Liver (tissue), 3 donors: ENCODE data around the gene PROZ.

Experiments
- CTCF ChIP-seq: fragments of 150-350 bp; IDR thresholded peaks from 2 replicates; pipeline ENCODE4 v1.5.1; 2017; ENCODE audit warnings: improper control_type of control experiment, low read depth, low read length; ENCODE audit not compliant: missing input control
- EGR1 ChIP-seq, 2 donors: IDR thresholded peaks; 2 replicates each; pipeline ENCODE4 v1.6.1; 2016 to 2018; ENCODE audit warnings: antibody characterized with exemption in 2 of 2, low read depth in 2 of 2
- GABPA ChIP-seq, 2 donors: IDR thresholded peaks in 1 of 2; conservative IDR thresholded peaks in 1 of 2; 2 replicates each; pipeline ENCODE4 v1.6.1; 2016; ENCODE audit warnings: antibody characterized with exemption in 2 of 2, mild to moderate bottlenecking in 1 of 2, moderate library complexity in 1 of 2
- JUND ChIP-seq, 2 donors: IDR thresholded peaks; 2 replicates each; pipeline ENCODE4 v1.6.1; 2016; ENCODE audit warnings: antibody characterized with exemption in 2 of 2
- RAD21 ChIP-seq, 2 donors: IDR thresholded peaks; 2 replicates each; pipeline ENCODE4 v1.6.1; 2016; ENCODE audit warnings: antibody characterized with exemption in 2 of 2, mild to moderate bottlenecking in 2 of 2
- TAF1 ChIP-seq: conservative IDR thresholded peaks from 2 replicates; pipeline ENCODE4 v1.6.1; 2016; ENCODE audit warnings: antibody characterized with exemption, mild to moderate bottlenecking
- YY1 ChIP-seq: IDR thresholded peaks from 2 replicates; pipeline ENCODE4 v1.6.1; 2016; ENCODE audit warnings: antibody characterized with exemption, mild to moderate bottlenecking
- ZBTB33 ChIP-seq: IDR thresholded peaks from 2 replicates; pipeline ENCODE4 v1.6.1; 2016; ENCODE audit warnings: antibody characterized with exemption
- TF ChIP-seq, protein P1 (sequence below): IDR thresholded peaks from 2 replicates; pipeline ENCODE4 v1.6.1; 2016; ENCODE audit warnings: antibody characterized with exemption, mild to moderate bottlenecking
- TF ChIP-seq, protein P2 (sequence below): IDR thresholded peaks from 2 replicates; pipeline ENCODE4 v1.6.1; 2016; ENCODE audit warnings: antibody characterized with exemption
- donor health status: healthy.
- donor health status: healthy.

DNA sequence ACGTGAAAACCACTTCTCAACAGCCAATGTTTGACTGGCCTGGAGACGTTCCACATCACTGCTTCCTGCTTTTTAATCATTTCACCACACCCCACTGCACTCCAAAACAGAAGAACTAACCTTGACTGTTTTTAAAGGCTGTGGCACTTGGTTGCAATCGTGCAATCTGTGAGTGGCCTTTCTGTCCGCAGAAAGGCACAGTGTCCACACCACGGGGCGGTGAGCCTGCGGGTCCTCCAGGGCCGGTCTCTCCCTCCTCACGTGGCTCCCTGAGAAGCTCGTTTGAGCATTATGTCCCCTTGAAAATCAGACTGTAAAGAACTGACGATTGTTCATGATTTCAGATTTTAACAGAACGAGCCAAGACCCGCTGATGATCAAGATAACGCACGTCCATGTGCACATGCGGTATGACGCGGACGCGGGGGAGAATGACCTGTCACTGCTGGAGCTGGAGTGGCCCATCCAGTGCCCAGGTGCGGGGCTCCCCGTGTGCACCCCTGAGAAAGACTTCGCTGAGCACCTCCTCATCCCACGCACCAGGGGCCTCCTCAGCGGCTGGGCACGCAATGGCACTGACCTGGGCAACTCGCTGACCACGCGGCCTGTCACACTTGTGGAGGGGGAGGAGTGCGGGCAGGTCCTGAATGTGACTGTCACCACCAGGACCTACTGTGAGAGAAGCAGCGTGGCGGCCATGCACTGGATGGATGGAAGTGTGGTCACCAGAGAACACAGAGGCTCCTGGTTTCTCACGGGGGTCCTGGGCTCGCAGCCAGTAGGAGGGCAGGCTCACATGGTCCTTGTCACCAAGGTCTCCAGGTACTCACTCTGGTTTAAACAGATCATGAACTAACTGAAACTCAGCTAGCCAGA is 13.0 kb downstream of the PROZ start:
- TF ChIP-seq, protein P1, sequence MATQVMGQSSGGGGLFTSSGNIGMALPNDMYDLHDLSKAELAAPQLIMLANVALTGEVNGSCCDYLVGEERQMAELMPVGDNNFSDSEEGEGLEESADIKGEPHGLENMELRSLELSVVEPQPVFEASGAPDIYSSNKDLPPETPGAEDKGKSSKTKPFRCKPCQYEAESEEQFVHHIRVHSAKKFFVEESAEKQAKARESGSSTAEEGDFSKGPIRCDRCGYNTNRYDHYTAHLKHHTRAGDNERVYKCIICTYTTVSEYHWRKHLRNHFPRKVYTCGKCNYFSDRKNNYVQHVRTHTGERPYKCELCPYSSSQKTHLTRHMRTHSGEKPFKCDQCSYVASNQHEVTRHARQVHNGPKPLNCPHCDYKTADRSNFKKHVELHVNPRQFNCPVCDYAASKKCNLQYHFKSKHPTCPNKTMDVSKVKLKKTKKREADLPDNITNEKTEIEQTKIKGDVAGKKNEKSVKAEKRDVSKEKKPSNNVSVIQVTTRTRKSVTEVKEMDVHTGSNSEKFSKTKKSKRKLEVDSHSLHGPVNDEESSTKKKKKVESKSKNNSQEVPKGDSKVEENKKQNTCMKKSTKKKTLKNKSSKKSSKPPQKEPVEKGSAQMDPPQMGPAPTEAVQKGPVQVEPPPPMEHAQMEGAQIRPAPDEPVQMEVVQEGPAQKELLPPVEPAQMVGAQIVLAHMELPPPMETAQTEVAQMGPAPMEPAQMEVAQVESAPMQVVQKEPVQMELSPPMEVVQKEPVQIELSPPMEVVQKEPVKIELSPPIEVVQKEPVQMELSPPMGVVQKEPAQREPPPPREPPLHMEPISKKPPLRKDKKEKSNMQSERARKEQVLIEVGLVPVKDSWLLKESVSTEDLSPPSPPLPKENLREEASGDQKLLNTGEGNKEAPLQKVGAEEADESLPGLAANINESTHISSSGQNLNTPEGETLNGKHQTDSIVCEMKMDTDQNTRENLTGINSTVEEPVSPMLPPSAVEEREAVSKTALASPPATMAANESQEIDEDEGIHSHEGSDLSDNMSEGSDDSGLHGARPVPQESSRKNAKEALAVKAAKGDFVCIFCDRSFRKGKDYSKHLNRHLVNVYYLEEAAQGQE = no peak
- TF ChIP-seq, protein P2, sequence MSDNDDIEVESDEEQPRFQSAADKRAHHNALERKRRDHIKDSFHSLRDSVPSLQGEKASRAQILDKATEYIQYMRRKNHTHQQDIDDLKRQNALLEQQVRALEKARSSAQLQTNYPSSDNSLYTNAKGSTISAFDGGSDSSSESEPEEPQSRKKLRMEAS = no peak
- TF ChIP-seq CTCF = no peak
- no peak for TF ChIP-seq ZBTB33
- TF ChIP-seq RAD21 (IDR thresholded peaks at IDR 0.05) = no peak
- TF ChIP-seq TAF1 = no peak
- no peak for TF ChIP-seq JUND (IDR thresholded peaks at IDR 0.05)
- TF ChIP-seq EGR1 (IDR thresholded peaks at IDR 0.05; ENCODE audit: low read depth in 2 of 2) = no peak
- TF ChIP-seq GABPA (IDR thresholded peaks at IDR 0.05 in 1 of 2, conservative IDR thresholded peaks at IDR 0.05 in 1 of 2) = no peak
- TF ChIP-seq YY1 = no peak
